ENCODE measurements around the gene KCNE1.

The KCNE1 gene

GRCh38 chr21:34531399-34531798 lies 19.4 kb upstream of the KCNE1 start:
- no peak for DNase-seq (ENCODE audit: low read depth, low spot score)
- ChIA-PET POLR2A (no interaction called here), CTCF (interaction anchor here (1.4 to 2.0 kb wide), 2 partner anchors 12 to 51 kb away, joined by 6 to 9 read pairs; no protein-coding TSS in a partner anchor)
- no peak for TF ChIP-seq CTCF (IDR thresholded peaks at IDR 0.05; ENCODE audit: insufficient read depth, low read length, missing control alignments)
- H3K4me3 ChIP-seq (ENCODE audit: low read depth, low read length) = no peak overlapping the region

GRCh38 chr21:34530261-34530660 lies 18.3 kb upstream of the KCNE1 start:
- CTCF ChIA-PET = interaction anchor here (1.3 to 2.0 kb wide), 2 partner anchors 14 to 72 kb away, joined by 4 to 9 read pairs; no protein-coding TSS in a partner anchor
- peak; percentile 76 for DNase-seq (ENCODE audit: low read depth, low spot score)
- POLR2A ChIA-PET = interaction anchor here (1.0 to 1.3 kb wide), 2 partner anchors 15 to 23 kb away, joined by 4 to 7 read pairs; no protein-coding TSS in a partner anchor

GRCh38 chr21:34528131-34528561 lies 16.1 kb upstream of the KCNE1 start:
- no peak for TF ChIP-seq CTCF (IDR thresholded peaks at IDR 0.05; ENCODE audit: insufficient read depth, low read length, missing control alignments)
- DNase-seq (ENCODE audit: low read depth, low spot score) = no peak
- ChIA-PET CTCF (no interaction called here), POLR2A (no interaction called here)
- H3K4me3 ChIP-seq (ENCODE audit: low read depth, low read length) = no peak overlapping the region

More at GRCh38 chr21:34530261-34530660, 18.3 kb upstream of the KCNE1 start:
- TF ChIP-seq CTCF (IDR thresholded peaks at IDR 0.05; ENCODE audit: insufficient read depth, low read length, missing control alignments) = no peak
- no peak overlapping the region for H3K4me3 ChIP-seq (ENCODE audit: low read depth, low read length)

GRCh38 chr21:34526618-34527290 lies 14.7 kb upstream of the KCNE1 start:
- no peak for TF ChIP-seq CTCF (IDR thresholded peaks at IDR 0.05; ENCODE audit: insufficient read depth, low read length, missing control alignments)
- peak; percentile 100 for DNase-seq (ENCODE audit: low read depth, low spot score)
- H3K4me3 ChIP-seq (ENCODE audit: low read depth, low read length) = peak overlapping the region; percentile 67
- CTCF ChIA-PET = interaction anchor here (1.0 to 26.3 kb wide), 7 partner anchors 12 to 76 kb away, joined by 4 to 351 read pairs (median 8); no protein-coding TSS in a partner anchor
- POLR2A ChIA-PET = interaction anchor here (0.7 to 4.0 kb wide), 16 partner anchors 8 to 408 kb away, joined by 3 to 61 read pairs (median 6); no protein-coding TSS in a partner anchor

GRCh38 chr21:34526241-34526617 lies 14.2 kb upstream of the KCNE1 start:
- ChIA-PET POLR2A (interaction anchor here (0.9 to 4.0 kb wide), 14 partner anchors 8 to 77 kb away, joined by 3 to 61 read pairs (median 6); no protein-coding TSS in a partner anchor), CTCF (interaction anchor here (1.0 to 26.3 kb wide), 8 partner anchors 12 to 77 kb away, joined by 4 to 351 read pairs (median 8); no protein-coding TSS in a partner anchor)
- TF ChIP-seq CTCF (IDR thresholded peaks at IDR 0.05; ENCODE audit: insufficient read depth, low read length, missing control alignments) = no peak
- no peak for DNase-seq (ENCODE audit: low read depth, low spot score)
- H3K4me3 ChIP-seq (ENCODE audit: low read depth, low read length) = peak overlapping the region; percentile 67

Measured in AG04449 (cell line).